ENCODE measurements around the gene ALOX5.
"Not testable (repeated sequence)": the region's sequence is repeated elsewhere in the genome, so short reads cannot be mapped to it uniquely, and the experiment has no call there.

The ALOX5 gene

DNA sequence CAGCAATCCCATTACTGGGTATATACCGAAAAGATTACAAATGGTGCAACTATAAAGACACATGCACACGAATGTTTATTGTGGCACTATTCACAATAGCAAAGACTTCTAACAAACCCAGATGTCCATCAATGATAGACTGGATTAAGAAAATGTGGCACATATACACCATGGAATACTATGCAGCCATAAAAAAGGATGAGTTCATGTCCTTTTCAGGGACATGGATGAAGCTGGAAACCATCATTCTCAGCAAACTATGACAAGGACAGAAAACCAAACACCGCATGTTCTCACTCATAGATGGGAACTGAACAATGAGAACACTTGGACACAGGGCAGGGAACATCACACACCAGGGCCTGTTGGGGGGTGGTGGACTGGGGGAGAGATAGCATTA lies 6.4 kb upstream of the ALOX5 start:
- H3K4me1 Mint-ChIP-seq; H3K9me3 Mint-ChIP-seq; H3K27ac Mint-ChIP-seq; DNase-seq; ATAC-seq; H3K36me3 Mint-ChIP-seq (ENCODE audit: low read depth); H3K4me3 Mint-ChIP-seq: not testable (repeated sequence)
- peaks cover 27% of the 10 kb centered on the region for H3K27me3 Mint-ChIP-seq

DNA sequence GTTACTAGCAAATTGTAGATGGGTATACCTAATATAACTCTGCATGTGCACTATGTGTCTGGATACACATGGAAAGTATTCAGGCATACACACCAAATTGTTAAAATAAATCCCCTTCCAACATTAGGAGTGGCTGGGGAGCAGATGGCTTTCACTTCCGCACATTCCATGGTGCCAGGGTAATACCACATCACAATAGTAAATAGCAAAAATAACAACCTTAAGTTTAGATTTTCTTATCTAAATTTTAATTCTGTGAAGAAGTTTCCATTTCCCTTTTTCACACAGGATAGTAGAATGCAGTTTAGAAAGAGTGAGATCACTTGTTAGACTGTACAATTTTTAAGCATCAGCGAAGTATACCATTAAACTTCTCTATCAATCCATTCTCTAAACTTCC lies 5.8 kb upstream of the ALOX5 start:
- Mint-ChIP-seq H3K4me3 (no peak overlapping the region), H3K9me3 (peaks cover 3% of the 10 kb centered on the region), H3K27ac (no peak overlapping the region), H3K27me3 (peaks cover 33% of the 10 kb centered on the region), H3K36me3 (ENCODE audit: low read depth) (no peaks in the 10 kb centered on the region), H3K4me1 (peaks cover 13% of the 10 kb centered on the region)
- DNase-seq (no peak), ATAC-seq (no peak)

DNA sequence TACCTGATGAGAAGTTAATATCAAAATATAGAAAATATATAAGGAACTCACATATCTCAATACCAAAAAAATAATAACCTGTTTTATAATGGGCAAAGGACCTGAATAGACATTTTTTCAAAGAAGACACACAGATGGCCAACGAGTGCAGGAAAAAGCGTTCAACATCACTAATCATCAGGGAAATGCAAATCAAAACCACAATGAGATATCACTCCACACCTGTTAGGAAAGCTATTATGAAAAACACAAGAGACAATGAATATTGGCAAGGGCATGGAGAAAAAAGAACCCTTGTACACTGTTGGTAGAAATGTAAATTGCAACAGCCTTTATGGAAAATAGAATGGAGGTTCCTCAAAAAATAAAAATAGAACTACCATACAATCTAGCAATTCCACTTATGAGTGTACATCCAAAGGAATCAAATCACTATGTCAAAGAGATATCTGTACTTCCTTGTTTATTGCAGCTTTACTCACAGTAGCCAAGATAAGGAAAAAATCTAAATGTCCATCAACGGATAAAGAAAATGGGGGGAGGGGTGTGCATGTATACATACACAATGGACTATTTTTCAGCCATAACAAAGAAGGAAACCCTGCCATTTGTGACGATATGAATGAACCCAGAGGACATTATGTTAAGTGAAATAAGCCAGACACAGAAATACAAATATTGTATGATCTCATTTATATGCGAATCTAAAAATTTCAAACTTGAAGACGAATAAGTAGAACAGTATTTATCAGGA lies 3.6 kb upstream of the ALOX5 start:
- no peak overlapping the region for H3K27ac Mint-ChIP-seq
- H3K9me3 Mint-ChIP-seq = no peaks in the 10 kb centered on the region
- peaks cover 42% of the 10 kb centered on the region for H3K27me3 Mint-ChIP-seq
- peaks cover 18% of the 10 kb centered on the region for H3K4me1 Mint-ChIP-seq
- DNase-seq (no peak), ATAC-seq (no peak)
- H3K36me3 Mint-ChIP-seq (ENCODE audit: low read depth) = no peaks in the 10 kb centered on the region
- no peak overlapping the region for H3K4me3 Mint-ChIP-seq

DNA sequence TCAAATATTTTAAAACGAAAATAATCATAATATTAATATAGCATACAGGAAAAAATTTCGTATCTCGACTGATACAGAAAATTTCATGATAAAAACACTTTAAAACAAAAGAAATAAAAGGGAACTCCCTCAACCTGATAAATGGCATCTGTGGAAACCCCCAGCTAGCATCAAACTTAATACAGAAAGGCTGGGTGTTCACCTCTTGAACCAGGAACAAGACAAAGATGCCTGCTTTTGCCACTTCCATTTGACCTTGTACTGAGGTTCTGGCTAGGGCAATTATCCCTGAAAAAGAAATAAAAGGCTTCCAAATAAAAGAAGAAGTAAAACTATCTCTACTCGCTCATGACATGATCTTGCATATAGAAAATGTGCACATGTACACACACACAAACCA lies 2.5 kb upstream of the ALOX5 start:
- ATAC-seq (no peak), DNase-seq (no peak)
- Mint-ChIP-seq H3K27ac (no peak overlapping the region), H3K9me3 (no peaks in the 10 kb centered on the region), H3K36me3 (ENCODE audit: low read depth) (no peaks in the 10 kb centered on the region), H3K4me1 (peaks cover 22% of the 10 kb centered on the region), H3K27me3 (peaks cover 48% of the 10 kb centered on the region), H3K4me3 (no peak overlapping the region)

DNA sequence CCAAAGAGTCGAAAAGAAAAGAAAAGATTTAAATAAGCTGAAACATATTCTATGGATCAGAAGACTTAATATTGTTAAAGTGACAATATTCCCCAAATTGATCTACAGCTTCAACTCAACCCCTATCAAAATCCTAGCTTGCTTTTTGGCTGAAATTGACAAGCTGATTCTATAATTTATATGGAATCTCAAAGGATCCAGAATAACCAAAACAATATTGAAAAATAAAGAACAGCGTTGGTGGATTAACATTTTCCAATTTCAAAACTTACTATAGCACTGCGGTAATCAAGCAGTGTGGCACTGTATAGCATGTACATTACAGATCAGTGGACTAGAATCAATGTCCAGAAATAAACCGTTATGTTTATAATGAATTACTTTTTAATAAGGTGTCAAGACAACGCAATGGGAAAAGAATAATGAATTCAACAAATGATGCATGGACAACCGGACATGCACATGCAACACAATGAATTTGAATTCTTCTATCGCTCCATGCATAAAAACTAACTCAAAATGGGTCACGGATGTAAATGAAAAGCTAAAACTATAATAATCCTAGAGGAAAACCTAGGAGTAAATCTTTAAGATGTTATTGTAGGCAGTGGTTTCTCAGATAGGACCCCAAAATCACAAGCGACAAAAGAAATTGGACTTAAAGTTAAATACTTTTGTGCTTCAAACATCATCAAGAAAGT lies 1.6 kb upstream of the ALOX5 start:
- H3K4me1 Mint-ChIP-seq = peaks cover 20% of the 10 kb centered on the region
- H3K36me3 Mint-ChIP-seq (ENCODE audit: low read depth) = no peaks in the 10 kb centered on the region
- ATAC-seq (no peak), DNase-seq (no peak)
- peaks cover 51% of the 10 kb centered on the region for H3K27me3 Mint-ChIP-seq
- no peaks in the 10 kb centered on the region for H3K9me3 Mint-ChIP-seq
- H3K27ac Mint-ChIP-seq = no peak overlapping the region
- peak overlapping the region; percentile 79 for H3K4me3 Mint-ChIP-seq

DNA sequence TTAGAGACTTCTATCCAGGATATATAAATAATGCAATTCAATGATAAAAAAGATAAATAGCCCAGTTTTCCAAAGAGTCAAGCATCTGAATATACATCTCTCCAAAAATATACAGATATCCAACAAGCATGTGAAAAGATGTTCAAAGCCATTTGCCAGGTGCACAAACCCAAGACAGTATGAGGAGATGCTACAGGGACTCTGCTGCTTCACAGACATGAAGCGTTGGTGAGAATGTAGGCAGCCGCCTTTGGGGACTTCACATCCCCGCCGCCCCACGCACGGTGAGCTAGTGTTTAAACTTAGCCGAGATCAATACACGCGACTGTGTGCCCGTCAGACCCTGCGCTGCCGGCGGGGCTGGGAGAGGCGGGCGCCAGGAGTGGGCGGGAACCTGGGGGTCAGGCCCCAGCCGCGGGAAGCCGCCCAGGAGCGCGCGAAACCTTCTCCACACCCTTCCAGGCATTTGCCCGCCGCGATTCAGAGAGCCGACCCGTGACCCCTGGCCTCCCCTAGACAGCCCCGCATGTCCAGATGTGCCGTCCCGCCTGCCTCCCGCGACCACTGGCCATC lies 927 bp upstream of the ALOX5 start:
- peak overlapping the region; percentile 79 for H3K4me3 Mint-ChIP-seq
- peak; percentile 57 for ATAC-seq
- H3K27ac Mint-ChIP-seq = no peak overlapping the region
- no peaks in the 10 kb centered on the region for H3K9me3 Mint-ChIP-seq
- H3K36me3 Mint-ChIP-seq (ENCODE audit: low read depth) = no peaks in the 10 kb centered on the region
- DNase-seq = peak; percentile 39
- H3K27me3 Mint-ChIP-seq = peaks cover 51% of the 10 kb centered on the region
- peaks cover 20% of the 10 kb centered on the region for H3K4me1 Mint-ChIP-seq

DNA sequence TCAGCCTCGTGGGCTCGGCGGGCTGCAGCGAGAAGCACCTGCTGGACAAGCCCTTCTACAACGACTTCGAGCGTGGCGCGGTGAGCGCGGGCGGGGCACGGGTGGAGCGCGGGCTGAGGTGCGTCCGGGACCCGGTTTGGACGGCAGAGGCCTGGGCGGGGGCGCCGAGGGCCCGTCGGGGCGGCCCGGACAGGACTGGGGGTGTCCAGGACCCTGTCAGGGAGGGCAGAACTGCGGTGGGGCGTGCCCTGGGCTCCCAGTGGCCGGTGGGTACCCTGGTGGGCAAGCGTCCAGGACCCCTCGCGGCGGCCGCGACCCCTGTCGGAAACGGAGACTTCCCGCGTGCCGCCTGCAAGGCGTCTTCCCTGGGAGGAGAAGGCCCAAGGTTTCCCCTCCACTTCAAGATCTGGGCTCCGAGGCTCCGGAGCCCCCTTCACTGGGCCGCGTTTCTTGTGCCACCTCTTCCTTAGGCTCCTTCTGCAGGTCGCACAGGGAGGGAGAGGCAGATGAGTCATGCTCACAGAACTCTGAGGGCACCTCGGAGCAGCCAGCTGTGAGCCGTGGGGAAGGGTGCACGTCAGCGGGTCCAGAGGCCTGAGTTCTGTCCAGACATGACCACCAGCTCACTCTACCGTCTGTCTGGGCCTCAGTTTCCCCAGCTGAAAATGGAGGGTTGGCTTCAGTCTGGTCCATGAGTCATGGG lies 485 bp downstream of the ALOX5 start:
- H3K9me3 Mint-ChIP-seq = no peaks in the 10 kb centered on the region
- peaks cover 46% of the 10 kb centered on the region for H3K27me3 Mint-ChIP-seq
- H3K4me1 Mint-ChIP-seq = peaks cover 17% of the 10 kb centered on the region
- H3K4me3 Mint-ChIP-seq = peak overlapping the region; percentile 79
- peak; percentile 23 for DNase-seq
- H3K27ac Mint-ChIP-seq = no peak overlapping the region
- ATAC-seq = peak; percentile 19
- H3K36me3 Mint-ChIP-seq (ENCODE audit: low read depth) = no peaks in the 10 kb centered on the region

DNA sequence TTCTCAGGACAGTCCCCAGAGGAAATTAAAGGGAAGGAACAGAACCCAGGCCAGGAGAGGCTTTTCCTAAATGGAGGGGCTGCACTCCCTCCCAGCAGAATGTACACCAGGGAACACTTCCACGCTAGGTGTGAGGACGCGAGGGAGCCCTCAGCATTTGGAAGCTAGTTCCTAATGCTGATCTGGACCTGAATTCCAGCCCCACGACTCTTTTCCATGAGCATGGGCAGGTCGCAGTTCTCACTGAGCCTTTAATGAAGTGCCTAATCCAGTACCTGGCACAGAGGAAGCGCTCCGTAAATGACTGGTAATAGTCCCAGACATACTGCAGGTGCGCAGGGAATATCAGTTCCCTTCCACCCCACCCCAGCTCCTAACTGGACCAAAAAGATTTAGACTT lies 1.1 kb downstream of the ALOX5 start:
- Mint-ChIP-seq H3K36me3 (ENCODE audit: low read depth) (no peaks in the 10 kb centered on the region), H3K4me3 (peak overlapping the region; percentile 79), H3K27me3 (peaks cover 43% of the 10 kb centered on the region), H3K4me1 (peaks cover 17% of the 10 kb centered on the region), H3K27ac (no peak overlapping the region), H3K9me3 (no peaks in the 10 kb centered on the region)
- ATAC-seq (no peak), DNase-seq (no peak)

DNA sequence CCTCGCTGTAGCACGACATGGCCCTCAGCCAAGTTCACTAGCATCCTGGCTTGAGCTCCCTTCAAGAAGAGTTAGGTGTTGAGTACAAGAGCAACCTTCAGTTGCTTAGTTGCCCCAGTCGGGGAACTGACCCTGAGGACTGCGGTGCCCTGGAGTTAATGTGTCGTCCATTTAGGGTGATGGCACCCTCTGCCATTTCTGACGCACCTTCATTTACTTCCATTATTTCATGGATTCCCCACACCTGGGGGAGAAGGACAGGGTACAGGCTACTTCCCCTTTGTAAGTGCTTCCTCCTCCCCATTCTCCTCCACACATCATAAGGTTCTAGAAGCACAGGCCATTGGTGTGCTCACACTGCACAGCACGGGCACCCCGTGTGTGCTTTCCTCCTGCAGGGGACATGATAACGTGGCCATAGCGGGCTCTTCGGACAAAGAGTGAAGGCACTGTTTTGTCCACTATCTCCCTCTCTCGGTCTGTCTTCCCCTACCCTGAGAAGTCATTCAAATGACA lies 1.8 kb downstream of the ALOX5 start:
- Mint-ChIP-seq H3K27me3 (peaks cover 38% of the 10 kb centered on the region), H3K9me3 (no peaks in the 10 kb centered on the region), H3K27ac (peak overlapping the region; percentile 48), H3K36me3 (ENCODE audit: low read depth) (no peaks in the 10 kb centered on the region), H3K4me3 (peak overlapping the region; percentile 50), H3K4me1 (peaks cover 14% of the 10 kb centered on the region)
- DNase-seq = no peak
- no peak for ATAC-seq

DNA sequence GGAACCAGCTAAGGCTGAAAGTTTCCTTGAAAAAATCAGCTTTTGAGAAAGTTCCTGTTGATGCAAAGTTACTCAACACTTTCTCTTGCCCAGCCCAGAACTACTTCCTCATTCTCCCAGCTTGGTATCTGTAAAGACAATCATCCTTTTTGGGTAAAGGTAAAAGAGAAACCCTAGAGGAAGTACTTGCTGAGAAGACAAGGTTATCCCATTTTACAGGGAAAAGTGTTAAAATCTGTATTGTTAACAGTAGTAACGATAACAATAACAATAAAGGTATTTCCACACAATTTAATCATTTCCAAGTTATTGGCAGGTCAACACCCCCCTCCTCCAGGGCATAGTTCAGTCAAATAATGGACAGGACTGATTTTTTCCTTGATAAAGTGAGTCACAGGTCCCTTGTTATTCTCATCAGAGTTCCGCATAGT lies 2.4 kb downstream of the ALOX5 start:
- ATAC-seq (no peak), DNase-seq (no peak)
- Mint-ChIP-seq H3K36me3 (ENCODE audit: low read depth) (no peaks in the 10 kb centered on the region), H3K4me1 (peaks cover 14% of the 10 kb centered on the region), H3K27ac (no peak overlapping the region), H3K4me3 (no peak overlapping the region), H3K9me3 (no peaks in the 10 kb centered on the region), H3K27me3 (peaks cover 34% of the 10 kb centered on the region)

DNA sequence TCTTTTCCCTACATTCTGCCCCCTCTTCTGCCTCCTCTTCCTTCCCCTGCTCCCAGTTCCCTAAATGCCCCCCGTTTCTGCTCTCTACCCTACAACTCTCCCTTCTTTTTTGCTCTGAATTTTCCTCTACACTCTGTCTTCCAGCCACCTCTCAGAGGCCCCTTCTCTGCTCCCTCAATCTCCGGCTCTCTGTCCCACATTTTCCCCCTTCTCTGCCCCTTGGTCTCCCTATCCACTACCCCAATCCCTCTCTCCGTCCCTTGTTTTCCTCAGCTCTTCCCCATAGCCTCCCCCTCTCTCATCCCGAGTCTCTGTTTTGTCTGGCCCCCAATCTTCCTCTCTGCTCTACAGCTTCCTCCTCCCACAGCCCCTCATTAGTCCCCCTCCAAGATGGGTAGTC lies 3.3 kb downstream of the ALOX5 start:
- Mint-ChIP-seq H3K27ac (no peak overlapping the region), H3K36me3 (ENCODE audit: low read depth) (no peaks in the 10 kb centered on the region), H3K4me1 (peaks cover 14% of the 10 kb centered on the region), H3K4me3 (no peak overlapping the region), H3K27me3 (peaks cover 27% of the 10 kb centered on the region), H3K9me3 (no peaks in the 10 kb centered on the region)
- DNase-seq (no peak), ATAC-seq (no peak)

DNA sequence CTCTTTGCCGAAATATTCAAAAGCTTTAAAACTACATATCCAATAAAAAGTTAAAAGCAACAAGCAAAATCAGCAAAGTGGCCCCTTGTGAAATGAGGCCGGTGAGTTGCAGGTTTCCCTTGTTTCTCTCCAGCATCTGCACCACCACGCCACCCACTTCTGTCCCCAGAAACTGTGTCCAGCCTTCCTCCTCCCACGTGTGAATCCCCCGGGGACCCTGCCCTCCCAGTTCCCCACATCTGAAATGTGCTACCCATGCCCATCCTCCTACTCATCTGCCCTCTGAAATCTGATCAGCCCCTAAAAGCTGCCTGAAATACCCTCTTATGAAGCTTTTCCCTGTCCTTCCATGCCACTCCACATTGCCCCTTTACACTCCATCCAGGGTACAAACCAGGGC lies 3.8 kb downstream of the ALOX5 start:
- Mint-ChIP-seq H3K9me3 (no peaks in the 10 kb centered on the region), H3K4me1 (peaks cover 12% of the 10 kb centered on the region), H3K4me3 (no peak overlapping the region), H3K36me3 (ENCODE audit: low read depth) (no peaks in the 10 kb centered on the region), H3K27ac (no peak overlapping the region), H3K27me3 (peaks cover 22% of the 10 kb centered on the region)
- ATAC-seq (no peak), DNase-seq (no peak)

DNA sequence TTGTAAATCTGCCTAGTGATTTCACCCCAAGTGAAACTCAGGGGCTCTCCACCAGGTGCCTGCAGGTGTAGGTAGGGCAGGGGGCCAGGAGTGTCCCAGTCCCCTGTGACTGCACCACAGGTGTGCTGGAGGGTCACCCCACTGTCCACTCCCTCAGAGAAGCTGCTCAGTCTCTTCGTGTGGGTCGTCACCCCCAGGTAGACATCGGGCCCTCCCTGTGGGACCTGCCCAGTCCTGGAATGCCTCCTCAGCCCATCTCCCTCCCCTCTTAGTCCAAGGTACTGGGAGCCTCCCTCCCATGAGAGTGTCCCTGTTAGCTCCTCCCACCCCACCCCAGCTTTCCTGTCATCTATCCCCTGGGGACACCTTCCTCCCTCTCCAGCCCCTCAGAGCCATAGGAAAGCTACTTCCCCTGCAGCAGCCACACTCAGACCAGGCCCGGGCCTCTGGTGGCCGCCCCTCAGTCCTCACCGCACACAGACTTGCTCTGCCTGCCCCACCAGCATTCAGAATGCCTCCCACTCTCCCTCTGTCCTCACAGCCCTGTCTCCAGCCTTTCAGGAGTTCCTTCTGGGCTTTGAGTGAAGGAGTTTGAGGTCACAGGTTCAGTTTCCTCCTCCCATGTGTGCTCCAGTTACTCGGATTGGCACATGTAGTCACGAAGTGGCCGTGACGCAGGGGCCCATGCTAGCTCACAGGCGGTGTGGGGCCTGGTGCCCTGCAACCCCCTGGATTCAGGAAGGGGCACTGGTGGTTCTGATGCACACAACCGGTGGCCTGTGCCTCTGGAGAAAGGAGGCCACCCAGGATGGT lies 5.1 kb downstream of the ALOX5 start:
- Mint-ChIP-seq H3K27me3 (peaks cover 14% of the 10 kb centered on the region), H3K4me1 (peaks cover 6% of the 10 kb centered on the region), H3K27ac (no peak overlapping the region), H3K36me3 (ENCODE audit: low read depth) (no peaks in the 10 kb centered on the region), H3K4me3 (no peak overlapping the region), H3K9me3 (no peaks in the 10 kb centered on the region)
- no peak for ATAC-seq
- no peak for DNase-seq
